Hematopoietic multipotent progenitor cell treated with erythropoietin and hydrocortisone succinate and interleukin-3 and kit ligand, for 15 days (in vitro differentiated cells): ENCODE results near the gene SAE1.

Experiments
- DNase-seq: peaks from one replicate; pipeline ENCODE4 v3.0.0-alpha.2; 2015; ENCODE audit warnings: low spot score

The SAE1 gene

DNA sequence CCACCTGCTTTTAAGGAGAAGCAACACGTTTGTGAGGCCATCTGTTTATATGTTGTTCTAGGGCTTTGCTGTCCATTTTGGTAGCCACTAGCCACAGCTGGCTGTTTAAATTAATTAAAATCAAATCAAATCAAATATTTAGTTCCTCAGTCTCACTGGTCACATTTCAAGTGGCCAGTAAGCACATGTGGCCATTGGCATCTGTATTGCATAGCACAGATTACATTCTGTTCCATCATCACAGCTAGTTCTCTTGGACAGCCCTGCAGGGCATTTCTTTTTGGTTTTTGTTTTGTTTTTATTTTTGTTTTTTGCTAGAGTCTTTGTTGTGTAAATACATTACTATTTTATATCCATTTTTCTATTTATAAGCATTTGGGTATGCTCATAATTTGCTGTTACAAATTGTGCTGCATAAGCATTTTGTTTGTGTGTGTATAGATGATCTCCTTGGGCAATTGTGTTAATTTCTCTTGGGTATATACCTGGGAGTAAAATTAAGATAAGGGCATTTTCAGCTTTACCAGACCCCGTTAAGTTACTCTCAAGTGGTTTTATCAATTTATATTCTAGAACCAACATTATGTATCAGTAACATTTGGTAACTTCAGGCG is 31.3 kb downstream of the SAE1 start:
- no peak for DNase-seq

DNA sequence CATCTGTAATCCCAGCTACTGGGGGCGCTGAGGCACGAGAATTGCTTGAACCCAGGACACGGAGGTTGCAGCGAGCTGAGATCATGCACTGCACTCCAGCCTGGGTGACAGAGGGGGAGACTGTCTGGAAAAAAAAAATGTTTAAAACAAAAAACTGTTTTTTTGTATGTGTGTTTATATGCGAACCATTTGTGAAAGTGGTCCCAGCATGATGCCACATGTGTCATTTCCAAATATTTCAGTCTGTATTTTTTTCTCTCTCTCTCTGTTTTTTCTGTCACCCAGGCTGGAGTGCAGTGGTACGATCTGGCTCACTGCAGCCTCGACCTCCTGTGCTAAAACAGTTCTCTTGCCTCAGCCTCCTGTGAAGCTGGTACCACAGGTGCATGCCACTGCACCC is 37.4 kb downstream of the SAE1 start:
- no peak for DNase-seq

DNA sequence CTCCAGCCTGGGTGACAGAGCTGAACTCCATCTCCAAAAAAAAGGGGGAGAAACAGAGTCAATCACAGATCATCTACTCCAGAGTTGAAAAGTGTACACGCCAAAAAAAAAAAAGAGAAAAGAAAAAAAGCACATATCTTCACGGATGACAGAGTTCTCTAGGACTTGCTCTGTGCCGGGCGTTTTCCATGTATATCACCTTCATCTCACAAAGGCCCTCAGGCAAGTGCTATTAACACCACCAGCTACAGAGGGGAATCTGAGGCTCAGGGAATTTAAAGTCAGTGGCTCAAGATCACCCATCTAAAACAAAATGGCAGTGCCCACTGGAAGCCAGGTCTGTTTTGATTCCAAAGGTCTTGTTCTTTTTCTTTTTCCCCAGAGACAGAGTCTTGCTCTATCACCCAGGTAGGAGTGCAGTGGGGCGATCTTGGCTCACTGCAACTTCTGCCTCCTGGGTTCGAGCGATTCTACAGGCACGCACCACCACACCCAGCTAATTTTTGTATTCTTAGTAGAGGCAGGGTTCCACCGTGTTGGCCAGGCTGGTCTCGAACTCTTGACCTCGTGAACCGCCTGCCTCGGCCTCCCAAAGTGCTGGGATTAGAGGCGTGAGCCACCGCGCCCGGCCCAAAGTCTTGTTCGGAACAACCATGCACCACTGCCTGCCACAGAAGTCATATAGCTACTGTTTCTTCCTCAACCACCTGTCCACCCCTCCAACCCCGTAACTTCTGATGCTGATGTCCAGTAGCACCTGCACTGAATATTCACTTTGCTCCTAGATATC is 42.2 kb downstream of the SAE1 start:
- DNase-seq, result no peak

DNA sequence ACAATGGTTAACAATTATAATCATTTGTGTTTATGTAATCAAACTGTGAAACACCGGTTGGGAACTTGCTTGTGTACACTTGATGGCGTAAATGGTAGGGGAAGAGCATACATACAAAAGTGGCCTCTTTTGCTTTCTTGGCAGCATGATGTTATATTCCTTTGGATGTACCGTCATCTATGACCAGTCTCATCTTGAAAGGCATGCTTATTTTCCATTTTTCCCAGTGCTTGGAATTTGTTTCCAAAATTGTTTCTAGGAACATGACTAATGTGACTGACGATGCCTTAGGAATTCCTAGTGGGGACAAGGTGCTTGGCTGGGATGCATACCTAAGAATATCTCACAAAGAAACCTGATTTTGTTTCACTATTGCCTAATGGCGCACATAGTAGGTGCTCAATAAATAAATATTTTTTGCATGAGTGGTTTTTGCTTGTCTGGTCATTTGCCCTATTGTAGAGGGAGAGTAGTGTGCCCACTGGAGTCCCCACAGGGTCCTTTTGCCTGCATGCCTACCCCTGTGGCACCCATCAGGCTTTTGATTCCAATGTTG is 45.5 kb downstream of the SAE1 start:
- DNase-seq, result no peak

DNA sequence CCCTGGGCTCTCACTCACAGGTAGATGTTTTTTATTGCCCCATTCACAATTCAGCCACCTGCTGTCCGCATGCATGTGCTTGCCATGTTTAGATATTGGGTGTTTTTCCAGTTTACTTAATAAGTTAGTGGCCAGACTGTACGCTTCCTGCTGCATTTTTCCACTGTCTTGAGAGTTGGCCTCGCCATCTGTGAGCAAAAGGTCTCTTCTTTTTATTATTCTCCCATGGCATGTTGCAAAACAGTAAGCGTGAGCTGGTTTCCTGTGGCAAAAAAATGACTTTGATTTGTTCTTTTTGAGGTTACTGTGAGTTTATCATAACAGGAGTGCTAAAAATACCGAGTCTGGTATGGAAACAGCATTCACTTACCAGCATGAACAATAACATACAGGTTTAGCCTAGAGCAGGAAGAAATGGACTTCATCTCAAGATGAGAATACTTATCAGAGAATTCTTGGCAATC is 46.0 kb downstream of the SAE1 start:
- DNase-seq, result no peak

DNA sequence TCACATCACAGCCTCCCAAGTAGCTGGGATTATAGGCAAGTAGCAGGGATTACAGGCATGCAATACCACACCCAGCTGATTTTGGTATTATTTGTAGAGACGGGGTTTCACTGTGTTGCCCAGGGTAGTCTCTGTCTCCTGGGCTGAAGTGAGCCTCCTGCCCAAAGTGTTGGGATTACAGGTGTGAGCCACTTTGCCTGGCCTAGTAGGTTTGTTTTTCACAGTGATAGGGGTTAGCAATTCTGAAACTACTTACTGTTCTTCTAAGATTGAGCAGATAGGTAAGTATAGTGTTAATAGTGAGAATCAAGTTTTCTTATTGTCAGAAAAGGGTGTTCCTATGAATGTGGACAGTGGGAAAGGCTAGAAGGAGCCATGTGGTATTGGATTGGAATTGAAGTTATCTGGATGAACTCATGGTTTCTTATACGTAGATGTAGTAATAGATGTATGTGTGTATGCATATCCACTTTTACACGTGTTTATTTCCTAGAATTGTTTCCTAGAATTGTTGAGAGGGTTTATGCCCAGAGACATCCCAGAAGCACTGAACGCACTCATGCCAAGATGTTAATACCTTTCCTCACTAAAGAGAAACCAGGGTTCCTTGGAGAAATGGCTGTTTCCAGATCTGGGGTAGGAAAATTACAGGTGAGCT is 49.1 kb downstream of the SAE1 start:
- no peak for DNase-seq

DNA sequence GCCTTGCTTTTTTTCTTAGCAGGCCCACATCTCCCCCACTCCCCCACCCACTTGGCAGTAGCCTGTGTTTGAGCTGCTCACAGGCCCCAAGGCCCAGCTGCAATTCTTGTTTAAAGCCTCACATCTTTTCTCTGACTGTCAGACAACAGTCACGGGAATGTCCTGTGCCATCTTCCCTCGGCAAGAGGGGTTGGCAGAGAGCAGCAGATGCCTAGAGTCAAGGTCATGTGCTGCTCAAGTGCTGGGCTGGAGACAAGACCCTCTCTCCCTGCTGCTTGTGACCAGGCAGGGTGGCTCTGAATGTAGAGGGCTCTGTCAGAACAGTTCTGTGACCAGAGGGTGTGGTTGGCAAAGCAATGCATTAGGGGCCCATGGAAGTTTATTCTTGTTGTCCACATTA is 53.0 kb downstream of the SAE1 start:
- no peak for DNase-seq

DNA sequence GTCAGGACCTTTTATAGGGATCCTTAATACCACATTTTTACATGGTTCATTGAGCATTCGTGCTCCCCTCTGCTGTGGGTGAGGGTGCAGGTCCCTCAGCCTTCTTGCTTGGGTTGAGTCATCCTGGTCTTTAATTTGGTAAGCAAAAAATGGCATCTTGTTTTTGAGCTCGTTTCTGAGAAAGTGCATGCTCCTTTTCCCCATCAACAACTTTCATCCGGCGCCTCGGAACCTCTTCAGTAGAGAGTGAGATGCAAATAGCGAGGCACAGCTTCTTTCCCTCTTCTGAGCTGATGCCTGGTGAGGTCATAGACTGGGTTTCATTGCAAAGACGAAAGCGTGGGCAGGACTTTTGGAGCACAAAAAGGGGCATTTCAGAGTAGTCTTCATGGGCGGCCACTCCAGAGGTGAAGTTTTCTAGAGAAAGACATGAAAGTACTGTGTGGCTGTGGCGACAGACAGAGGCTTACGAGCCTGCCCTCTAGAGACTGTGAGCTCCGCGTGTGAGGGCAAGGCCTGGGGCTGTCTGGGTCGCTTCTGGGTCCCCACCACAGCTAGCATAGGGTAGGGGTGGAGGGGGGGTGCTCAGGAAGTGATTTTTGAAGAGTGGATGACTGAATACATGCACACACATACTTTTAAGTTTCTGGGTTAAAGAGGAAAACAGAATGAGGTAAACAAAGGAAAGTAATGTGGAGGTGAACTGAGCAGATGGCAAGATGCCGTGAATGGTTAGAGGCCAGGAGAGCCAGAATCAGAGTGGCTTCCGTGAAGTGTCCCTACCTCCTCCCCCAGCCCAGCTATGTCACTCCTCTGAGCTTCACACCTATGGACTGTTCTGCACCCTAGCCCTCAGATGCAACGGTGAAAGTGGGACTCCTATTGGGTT is 56.1 kb downstream of the SAE1 start:
- DNase-seq, result no peak

DNA sequence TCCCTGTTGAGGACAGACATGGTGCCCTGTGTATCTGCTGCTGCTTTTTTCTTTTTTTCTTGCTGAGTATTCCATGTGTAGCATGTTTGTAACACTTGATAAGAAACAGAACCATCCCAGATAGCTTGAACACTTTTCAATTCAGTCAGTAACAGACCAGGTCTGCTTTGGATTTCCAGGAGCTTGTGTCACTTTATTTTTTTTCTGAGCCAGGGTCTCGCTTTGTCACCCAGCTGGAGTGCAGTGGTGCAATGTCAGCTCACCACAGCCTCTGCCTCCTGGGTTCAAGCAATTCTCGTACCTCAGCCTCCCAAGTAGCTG is 56.7 kb downstream of the SAE1 start:
- no peak for DNase-seq

DNA sequence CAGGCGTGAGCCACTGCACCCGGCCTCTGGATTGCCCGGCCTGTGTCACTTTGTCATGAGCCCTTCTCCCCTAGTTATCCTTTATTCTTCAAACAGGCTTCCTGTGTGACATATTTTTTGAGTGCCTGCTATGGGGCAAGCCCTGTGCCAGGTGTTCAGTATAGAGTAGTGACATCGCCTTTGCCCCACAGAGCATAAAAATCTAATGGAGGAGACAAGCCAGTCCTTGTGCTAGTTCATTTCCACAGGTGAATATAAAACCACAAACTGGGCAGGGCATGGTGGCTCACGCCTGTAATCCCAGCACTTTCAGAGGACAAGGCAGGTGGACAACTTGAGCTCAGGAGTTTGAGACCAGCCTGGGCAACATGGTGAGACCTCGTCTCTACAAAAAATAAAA is 57.2 kb downstream of the SAE1 start:
- DNase-seq, result no peak

DNA sequence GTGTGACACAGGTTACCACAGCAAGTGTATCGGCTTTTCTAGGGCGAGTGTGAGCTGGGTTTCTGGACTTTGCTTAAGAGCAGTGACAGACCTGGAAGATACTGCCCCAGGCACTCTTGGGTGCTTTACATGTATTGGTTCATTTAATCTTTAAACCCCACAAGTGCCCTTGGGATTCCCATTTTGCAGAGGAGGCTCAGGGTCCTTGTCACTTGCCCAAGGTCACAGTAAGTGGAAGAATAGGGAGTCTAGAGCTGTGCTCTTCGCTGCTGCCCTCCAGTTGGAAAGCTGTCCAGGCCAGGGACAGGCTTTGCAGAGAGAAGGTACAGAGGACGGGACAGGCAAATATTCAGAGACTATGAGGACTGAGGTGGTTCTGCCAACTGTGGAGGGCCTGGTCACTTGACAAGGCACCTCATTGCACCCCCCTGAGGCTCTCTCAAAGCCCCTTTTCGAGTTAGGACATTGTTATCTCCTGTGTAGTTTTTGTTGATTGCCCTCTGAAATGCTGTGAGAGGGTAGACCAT is 57.9 kb downstream of the SAE1 start:
- no peak for DNase-seq

DNA sequence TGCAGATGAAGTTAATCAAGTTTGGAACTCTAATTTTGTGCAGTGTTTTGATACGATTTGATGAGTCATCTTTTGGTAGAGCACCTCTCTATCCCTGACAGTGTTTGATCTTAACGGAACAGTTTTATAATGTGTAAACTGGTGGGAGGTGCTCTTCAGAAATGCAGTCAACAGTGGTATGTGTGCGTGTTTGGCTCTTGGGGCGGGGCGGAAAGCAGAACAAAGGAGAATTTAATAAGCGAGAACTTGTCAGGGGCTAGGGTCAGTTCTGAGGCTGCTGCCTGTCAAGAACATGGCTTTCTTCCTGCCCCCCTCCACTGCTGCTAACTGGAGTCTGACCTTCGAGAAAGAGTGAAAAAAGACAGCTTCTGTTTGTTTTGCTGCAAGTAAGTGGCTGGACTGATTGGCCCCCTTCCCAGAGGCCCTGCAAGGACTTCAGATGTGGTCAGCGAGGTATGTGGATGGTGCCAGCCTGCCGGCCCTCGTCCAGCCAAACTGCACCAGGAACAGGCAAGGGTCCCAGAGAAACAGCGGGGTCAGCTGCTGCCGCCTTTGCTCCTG is 59.6 kb downstream of the SAE1 start:
- DNase-seq, result no peak

DNA sequence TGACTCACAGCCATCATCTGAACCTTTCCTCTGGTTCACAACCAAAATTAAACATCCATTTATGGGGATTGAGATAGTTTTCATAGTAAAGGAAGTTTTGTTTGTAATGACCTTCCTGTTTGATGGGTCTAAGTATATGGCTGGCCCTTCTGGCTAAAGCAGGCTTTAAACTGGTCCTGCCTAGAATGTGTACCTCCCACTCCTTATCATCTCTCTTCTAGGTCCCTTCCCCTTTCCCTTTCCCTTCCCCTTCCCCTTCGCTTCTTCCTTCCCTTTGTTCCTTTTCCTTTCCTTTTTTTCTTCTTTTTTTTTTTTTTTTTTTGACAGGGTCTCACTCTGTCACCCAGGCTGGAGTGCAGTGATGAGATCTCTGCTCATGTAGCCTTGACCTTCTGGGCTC is 64.8 kb downstream of the SAE1 start:
- no peak for DNase-seq

DNA sequence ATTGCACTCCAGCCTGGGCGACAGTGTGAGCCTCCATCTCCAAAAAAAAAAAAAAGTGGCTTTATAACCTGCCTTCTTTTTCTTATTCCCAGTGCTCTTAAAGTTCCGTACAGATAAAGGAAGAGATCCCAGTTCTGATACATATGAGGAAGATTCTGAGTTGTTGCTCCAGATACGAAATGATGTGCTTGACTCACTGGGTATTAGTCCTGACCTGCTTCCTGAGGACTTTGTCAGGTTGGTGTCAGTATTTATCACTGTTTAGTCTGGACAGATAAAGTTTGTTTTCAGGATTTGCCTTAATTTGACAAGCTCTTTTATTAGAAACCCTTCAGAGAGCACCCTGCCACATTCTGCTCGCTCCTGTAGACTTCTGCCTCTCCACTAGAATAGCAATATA is 66.5 kb downstream of the SAE1 start:
- no peak for DNase-seq

DNA sequence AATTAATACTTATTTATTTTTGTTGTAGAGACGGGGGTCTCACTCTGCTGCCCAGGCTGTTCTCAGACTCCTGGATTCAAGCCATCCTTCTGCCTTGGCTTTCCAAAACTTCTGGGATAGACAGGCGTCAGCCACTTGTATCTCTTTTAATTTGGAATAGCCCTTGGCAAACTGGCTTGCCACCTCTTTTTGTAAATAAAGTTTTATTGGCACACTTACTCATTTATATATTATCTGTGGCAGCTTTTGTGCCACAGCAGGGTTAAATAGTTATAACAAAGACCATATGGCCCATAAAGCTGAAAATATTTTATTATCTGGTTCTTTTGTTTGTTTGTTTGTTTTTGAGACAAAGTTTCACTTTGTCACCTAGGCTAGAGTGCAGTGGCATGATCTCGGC is 69.9 kb downstream of the SAE1 start:
- no peak for DNase-seq

DNA sequence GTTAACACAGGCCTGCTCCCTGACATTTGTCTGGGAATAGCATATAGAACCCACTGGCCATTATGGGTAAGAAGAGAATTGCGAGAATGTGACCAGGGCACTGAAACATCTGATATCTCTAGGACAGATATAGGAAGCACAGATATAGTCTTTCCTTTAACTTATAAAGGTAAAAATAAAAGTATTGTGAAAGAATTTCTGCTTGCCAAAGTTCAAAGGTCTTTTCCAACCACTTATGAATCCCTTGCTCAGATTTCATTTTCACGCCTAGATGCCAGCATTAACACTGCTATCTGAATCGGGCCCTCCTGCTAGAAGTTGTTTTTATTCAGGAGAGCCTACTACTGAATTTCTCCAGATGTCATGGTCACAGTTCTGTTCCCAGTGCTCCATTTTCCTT is 72.6 kb downstream of the SAE1 start:
- DNase-seq, result no peak

DNA sequence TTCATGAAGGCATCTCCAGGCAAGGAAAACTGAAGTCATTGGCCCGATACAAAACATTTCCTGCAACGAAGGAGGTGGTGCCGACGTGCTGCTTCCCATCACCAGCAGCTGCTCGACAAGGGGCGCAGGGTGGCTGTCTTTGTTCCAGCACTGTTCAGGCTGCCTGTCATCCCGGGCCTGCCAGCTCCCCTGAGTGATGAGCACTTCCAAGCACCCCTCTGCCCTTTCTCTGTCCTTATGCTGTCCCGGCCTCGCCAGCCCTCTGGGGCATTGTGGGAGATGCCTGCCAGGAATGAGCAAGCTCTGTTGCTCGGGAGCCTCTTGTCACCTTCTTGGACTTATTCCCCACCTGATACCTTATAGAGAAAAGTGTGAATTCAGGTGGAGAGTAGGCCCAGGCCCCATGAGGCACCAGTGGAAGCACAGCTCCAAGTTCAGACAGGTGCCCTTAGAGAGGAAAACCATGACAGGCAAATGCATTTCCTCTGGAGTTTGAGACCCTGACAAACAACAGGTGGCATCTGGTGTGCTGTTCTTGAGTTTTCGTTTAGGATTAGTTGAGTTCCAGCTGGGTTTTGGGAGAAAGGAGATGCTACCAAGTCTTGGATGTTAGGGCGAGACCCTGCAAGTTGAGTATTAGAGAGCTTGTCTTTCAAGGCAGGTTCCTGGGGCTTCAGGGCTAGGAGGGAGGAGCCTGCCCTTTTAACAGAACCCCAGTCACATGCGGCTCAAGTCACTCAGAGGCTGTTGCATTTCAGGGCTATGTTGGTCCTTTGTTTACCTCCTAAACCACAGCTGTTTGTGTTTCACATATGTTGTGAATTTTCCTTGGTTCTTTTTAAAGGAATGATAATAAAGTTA is 78.9 kb downstream of the SAE1 start:
- no peak for DNase-seq

DNA sequence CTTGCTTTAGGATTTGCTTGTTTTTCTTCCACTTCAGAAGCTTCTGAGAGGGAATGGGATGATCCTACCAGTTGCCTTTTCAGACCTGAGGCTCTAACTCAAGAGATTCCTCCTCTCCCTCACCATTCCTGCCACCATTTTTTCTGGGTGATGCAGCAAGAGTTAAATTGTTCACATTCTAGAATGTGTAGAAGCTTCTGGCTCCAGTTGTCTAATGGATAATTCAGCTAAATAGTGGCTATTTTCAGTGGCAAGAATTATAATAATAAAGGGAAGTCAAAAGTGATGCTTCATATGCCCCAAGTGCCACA is 79.5 kb downstream of the SAE1 start:
- DNase-seq, result no peak

DNA sequence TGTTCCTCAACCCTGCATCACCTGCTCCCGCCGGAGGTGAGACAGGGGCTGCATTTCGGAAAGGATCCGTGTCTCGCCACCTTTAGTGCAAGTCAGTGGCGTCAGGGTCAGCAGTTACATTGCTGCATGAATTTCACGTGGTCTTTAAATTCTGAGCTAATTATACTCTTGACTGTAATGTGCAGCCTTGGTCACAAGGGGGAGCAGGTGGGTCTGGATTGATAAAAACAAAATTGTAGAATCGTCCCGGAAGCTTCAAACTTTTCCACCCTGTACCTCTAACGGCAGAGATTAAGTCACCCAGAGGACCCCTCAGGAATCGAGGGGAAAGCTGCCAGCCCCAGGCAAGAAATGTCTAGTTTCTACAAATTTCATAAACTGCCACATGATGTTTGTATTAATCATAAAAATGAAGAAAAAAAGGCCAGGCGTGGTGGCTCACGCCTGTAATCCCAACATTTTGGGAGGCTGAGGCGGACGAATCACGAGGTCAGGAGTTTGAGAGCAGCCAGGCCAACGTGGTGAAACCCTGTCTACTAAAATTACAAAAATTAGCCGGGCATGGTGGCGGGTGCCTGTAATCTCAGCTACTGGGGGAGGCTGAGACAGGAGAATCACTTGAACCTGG is 80.2 kb downstream of the SAE1 start:
- DNase-seq, result peak; percentile 91

DNA sequence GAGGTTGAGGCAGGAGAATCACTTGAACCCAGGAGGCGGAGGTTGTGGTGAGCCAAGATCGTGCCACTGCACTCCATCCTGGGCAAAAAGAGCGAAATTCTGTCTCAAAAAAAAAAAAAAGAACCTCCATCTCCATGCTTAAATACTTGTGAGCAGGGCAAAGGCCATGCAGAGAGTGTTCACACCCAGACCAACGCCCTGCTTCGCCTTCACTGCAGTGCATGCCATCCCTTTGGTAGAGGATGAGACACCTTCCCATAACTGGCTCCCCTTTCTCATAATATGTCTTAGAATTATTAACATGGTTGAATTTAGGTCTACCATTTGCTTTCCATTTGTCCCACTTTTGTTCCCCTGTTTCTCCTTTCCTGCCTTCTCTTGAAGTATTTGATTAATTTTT is 84.9 kb downstream of the SAE1 start:
- no peak for DNase-seq
